NCI-H2196 (cell line): ENCODE results near the gene VPS37C.

Experiments
- DNase-seq: peaks from one replicate; lab custom pipeline; 2025; ENCODE audit not compliant: unreplicated experiment; lab: John Stamatoyannopoulos, UW

VPS37C gene

DNA sequence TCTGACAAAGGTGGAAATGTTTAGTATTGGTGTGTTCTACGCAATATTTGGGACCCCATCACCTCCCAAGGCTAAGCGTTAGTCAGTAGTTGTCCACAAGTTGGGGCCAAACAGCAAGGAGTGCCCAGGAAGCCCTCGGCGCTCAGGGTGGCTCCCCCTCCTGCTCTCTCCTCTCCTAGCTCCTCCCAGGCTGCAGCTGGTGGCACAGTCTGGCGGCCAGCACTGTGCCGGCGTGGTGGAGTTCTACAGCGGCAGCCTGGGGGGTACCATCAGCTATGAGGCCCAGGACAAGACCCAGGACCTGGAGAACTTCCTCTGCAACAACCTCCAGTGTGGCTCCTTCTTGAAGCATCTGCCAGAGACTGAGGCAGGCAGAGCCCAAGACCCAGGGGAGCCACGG, 42.2 kb downstream of the VPS37C start:
- no peak for DNase-seq

DNA sequence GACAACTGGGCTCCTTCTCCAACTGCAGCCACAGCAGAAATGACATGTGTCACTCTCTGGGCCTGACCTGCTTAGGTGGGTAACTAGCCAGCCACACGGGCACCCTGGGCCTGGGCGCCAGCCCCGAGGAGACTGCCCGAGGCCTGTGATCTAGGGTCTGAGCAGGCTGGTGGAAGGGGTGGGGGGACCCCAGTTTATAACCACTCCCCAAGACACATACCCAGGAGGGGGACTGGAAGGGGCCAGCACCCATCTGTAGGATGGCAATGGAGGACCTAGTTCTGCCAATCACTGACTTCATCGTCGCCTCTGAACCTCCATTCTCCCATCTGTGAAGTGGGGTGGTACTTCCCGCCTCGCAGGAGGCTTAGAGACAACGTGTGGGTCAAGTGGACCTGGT, 42.8 kb downstream of the VPS37C start:
- DNase-seq, result no peak

- no peak for DNase-seq
These were observed 43.2 kb downstream of the VPS37C start for GRCh38 chr11:61118004-61118403.

DNA sequence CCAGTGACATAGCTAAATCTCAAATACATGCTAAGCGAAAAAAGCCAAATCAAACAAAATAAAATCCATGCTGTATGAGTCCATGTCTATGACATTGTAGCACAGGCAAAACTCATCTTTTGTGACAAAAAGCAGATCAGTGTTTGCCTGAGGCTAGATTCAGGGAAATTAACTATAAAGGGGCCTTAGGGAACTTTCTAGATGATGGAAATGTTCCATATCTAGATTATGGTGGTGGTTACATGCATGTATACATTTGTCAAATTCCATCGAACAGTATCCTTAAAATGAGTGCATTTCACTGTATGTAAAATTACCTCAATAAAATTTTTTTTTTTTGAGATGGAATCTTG, 44.1 kb downstream of the VPS37C start:
- DNase-seq, result no peak

DNA sequence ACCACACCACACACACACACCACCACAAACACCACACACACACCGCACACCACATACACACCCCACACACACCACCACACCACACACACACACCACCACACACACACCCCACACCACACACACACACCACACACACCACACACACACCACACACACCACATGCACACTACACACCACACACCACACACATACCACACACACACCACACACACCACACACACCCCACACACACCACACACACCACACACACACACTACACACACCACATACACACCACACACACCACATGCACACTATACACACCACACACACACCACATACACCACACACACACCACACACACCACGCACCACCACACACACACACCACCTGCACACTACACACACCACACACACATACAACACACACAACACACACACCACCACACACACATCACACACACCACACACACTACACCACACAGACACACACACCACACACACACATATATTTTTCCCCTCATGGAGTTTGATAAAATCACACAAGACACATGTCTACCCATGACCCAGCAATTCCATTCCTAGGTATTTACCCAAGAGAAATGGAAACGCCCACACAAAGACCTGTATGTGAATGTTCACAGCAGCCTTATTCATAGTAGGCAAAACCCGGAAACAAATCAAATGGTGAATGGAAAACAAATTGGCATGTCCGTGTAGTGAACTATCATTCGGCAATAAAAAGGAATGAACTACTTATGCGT, 44.6 kb downstream of the VPS37C start:
- DNase-seq, result no peak

- no peak for DNase-seq
These were observed 45.6 kb downstream of the VPS37C start for GRCh38 chr11:61115498-61116224.

DNA sequence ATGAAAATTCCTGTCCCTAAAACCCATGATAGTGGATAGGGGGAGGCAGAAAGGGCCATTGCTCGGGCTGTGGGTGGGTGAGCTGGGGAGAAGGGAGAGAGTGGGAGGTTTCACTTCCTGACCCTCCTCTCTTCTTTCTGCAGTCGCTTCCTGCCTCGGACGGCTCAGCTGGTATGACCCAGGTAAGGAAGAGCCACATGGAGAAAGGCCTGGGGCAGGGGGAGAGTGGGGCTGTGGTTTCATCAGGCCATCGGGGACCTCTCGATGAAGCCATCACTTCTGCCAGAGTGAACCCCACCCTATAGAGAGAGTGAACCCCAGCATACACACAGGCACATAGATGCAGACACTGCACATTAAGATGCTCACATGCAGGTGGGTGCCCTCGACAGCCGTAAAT, 46.3 kb downstream of the VPS37C start:
- no peak for DNase-seq

DNA sequence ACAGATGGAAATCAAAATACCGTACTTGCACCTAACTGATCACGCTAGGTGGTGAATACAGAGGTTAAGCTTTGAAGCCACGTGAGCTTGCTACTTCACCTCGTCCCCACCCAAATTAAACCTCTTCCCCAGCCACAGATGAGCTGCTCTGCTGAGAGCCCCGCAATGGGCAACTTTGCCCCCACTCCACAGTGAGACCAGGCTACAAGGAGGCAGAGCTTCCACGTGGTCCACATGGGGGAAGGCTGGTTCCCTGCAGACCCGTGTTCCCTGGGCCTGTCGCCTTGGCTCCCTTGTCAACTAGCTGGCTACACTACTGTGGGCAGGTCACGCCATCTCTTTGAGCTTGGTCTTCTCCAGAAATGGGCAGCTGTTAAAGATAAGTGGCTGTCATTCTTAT, 48.0 kb downstream of the VPS37C start:
- DNase-seq, result no peak

- no peak for DNase-seq
These were observed 48.7 kb downstream of the VPS37C start for GRCh38 chr11:61112575-61112974.

DNA sequence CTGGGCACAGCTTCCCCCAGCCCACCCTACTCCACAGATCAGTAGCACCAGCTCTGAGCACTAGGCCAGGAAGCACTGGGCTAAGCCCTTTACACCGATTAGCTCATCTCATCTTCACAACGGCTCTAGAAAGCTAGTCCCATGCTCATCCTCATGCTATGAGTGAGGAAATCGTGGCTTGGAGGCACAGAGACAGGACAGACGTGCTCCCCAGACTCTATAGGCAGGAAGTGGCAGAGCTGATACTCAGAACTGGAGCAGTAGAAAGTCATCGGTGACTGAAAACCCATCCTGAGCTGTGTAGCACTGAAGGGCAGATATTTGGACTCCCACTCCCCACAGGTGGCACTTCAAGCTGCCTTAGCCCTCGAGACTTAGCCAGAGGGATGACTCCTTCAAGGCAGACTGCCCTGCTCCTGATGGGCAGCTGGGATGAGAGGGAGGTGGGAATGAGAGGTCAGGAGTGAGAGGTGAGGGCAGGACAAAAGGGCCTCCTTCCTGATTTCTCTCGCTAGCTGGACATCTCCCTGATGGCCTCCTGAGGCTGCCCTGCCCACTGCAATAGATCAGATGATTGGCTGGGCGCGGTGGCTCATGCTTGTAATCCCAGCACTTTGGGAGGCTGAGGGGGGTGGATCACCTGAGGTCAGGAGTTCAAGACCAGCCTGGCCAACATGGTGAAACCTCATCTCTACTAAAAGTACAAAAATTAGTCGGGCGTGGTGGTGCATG, 49.3 kb downstream of the VPS37C start:
- no peak for DNase-seq

GRCh38 chr11:61111050-61111435, 50.2 kb downstream of the VPS37C start:
- DNase-seq, result no peak

GRCh38 chr11:61110255-61111049, 50.8 kb downstream of the VPS37C start:
- DNase-seq, result no peak

DNA sequence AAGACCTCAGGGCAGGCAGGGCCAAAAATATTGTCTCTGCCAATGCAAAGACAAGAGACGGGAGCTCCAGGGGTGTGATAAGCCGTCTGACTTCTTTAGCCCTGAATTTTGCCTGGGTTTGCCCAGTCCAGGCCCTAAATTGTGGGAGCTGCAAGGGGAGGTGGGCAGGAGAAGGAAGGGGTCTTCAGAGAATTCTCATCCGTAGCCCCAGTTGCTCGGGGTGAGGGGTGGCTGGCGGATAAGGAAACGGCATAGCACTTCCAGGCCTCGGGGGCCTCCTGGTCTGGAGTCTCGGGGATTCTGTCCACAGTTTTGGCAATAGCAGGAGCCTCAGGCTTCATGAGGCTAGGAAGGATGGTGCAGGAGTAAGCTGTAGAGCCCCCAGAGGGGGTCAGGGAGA, 51.6 kb downstream of the VPS37C start:
- DNase-seq, result no peak

DNA sequence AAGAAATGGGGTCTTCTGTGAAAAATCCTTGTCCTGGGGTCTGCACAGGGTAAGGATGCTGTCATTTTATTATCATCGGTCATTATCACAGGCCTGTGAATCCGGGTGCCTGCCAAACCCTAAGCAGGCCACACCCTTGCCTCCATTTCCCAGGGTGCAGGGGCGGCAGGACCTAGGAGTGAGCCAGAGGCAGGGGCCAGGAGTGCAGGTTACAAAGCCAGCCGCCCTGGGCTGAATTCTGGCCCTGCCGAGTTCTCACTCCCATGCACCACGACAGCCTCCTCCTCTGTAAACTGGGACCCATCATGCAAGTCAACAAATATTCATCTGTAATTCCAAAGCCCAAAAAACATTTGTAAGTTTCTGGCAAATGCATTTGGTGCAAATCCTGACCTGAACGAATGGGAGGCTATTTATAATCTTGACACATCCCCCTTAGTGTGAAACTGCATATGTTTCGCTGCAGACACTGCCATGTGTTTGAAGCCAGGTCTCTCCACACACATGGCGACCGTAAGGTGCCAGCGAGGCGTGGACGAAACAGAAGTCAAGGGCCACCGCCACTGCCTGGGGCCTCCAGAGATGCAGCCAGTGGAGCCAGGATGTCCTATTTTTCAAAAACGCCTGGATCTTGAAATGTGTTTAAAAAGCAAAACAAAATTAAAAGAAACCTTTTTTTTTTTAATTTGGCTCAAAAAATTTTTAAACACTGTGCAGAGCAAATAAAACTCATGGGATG, 52.2 kb downstream of the VPS37C start:
- no peak for DNase-seq

- DNase-seq, result no peak
These were observed 53.3 kb downstream of the VPS37C start for GRCh38 chr11:61107888-61108287.

DNA sequence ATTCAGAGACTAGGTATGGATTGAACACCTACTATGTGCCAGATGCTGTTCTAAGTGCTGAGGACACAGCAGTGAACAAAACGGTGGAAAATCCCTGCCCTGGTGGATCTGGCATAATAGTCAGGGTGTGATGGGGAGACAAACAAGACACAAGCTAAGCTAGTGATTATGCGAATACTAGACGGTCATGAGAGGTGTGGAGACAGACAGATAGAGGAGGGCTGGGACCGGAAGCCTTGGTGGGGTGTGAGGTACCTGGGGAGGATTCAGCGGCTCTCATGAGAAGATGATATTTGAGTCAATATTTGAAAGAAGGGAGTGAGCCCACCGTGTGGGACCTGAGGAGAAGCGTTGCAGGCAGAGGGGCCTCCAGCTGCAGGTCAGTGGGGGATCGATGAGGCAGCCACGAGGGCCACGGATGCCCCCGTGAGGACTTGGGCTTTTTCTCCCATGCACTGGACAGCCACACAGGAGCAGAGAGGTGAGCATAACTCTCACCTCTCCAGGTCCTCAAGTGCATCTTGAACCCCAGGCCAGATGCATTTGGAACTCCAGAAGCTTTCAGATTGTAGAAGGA, 54.2 kb downstream of the VPS37C start:
- DNase-seq, result no peak

DNA sequence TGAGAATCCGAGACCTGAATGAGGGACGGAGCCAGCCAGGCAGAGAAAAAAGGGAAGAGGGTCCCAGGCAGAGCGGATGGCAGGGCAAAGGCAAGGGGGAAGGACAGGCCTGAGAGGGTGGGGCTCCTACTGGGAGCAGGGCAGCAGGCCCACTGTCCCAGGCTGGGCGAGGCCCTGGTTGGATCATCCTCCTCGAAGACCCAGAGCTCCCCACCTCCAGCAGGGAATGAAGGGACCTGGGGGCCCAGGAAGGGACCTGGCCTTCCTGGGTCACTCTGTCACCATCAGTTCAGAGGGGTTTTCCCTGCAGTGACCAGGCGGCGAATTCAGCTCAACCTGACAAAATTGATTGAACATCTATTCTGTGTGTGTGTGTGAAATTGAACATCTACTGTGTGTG, 54.9 kb downstream of the VPS37C start:
- DNase-seq, result no peak

DNA sequence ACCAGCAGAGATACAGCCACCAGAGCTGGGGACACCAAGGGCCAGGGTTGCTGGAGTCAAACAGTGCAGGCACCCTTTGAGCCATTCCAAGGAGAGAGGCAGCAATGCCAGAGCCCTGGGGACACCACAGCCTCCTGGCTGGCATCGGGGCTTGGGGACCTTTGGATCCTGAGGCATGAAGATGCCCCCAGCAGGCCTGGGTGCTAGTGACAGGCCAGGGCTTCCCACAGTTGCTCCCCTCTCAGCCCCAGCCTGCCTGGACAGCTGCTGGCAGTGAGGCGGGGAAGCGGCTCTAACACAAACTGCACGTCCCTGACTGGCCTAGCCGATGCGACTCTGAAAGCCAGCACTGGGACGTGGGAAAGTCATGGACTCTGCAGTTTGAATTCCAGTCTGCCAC, 56.3 kb downstream of the VPS37C start:
- DNase-seq, result no peak

DNA sequence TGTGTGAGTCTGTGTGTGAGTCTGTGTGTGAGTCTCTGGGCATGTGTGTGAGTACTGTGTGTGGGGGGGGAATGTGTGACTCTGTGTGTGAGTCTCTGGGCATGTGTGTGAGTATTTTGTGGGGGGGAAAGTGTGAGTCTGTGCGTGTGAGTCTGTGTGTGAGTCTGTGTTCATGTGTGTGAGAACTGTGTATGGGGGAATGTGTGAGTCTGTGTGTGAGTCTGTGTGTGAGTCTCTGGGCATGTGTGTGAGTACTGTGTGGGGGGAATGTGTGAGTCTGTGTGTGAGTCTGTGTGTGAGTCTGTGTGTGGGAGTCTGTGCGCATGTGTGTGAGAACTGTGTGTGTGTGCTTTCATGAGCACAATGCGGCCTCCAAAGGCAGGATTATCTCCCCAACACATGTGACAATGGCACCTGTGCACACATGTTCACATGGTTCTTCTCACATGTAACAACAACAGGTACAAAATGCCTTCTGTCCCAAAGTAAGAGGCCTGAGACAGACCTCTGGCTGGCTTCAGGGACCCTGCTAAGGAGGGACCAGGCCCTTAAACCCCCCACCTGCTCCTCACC, 57.3 kb downstream of the VPS37C start:
- DNase-seq, result no peak
